Ovary (tissue), 9 donors: Measurements from ENCODE around the gene CACNG4. TPM values are rescaled to one million over a fixed set of nuclear protein-coding genes. Genes with fewer than 3 reads are reported as not detected.

Experiments used
- DNase-seq, 5 donors: peaks; one replicate each; pipeline ENCODE4 v3.0.0-alpha.2; 2019 to 2020
- H3K27ac ChIP-seq, 2 donors: fragments of 200-600 bp; one replicate each; pipeline versions ENCODE4 v1.5.1 to v1.8.0; 2019 to 2022
- H3K27me3 ChIP-seq: fragments of 200-600 bp; one replicate; pipeline ENCODE4 v1.8.0; 2022
- H3K36me3 ChIP-seq: fragments of 200-600 bp; sonication (generic); one replicate; pipeline ENCODE4 v1.5.1; 2019
- H3K4me1 ChIP-seq: one replicate; pipeline ENCODE4 v1.8.1; 2013; ENCODE audit warnings: mild to moderate bottlenecking, moderate library complexity; ENCODE audit not compliant: insufficient read depth
- H3K4me3 ChIP-seq: fragments of 200-600 bp; sonication (generic); one replicate; pipeline ENCODE4 v1.5.1; 2017
- H3K9me3 ChIP-seq, 2 donors: fragments of 200-600 bp in 1 of 2; sonication (generic) in 1 of 2; one replicate each; pipeline versions ENCODE4 v1.5.1 to v1.8.1; 2013 to 2019; ENCODE audit warnings: mild to moderate bottlenecking in 1 of 2, moderate library complexity in 1 of 2
- EP300 ChIP-seq: sonication (generic); formaldehyde crosslinking; IDR thresholded peaks from one replicate; pipeline ENCODE4 v1.6.1; 2017; ENCODE audit warnings: antibody characterized with exemption
- POLR2A ChIP-seq: fragments of 450-650 bp; IDR thresholded peaks from one replicate; pipeline ENCODE4 v1.6.1; 2017; ENCODE audit warnings: antibody characterized with exemption, mild to moderate bottlenecking, moderate library complexity
- WGBS, 3 donors: extraction: QIAGEN DNeasy Blood & Tissue Kit in 1 of 3; methylation state at CpG; one replicate each; pipeline versions ENCODE4 v1.1.5 to v1.1.7; 2013 to 2017; 5-methylcytosine and 5-hydroxymethylcytosine counted together
- intact Hi-C, 4 donors: fragments of 100-400 bp; cut with DNase I; formaldehyde crosslinking; loops; one replicate each; pipeline versions ENCODE4 v1.11.0 to v1.15.1; 2022 to 2023
- polyA plus RNA-seq, 2 donors: library from polyadenylated mRNA; stranded (reverse); fragments of 200-250 nt in 1 of 2; fragments of 350-450 nt in 1 of 2; fragmentation: Illumina TruSeq in 1 of 2; extraction: RNeasy Lipid Tissue Mini Kit (QIAGEN cat#74804) in 1 of 2; gene quantifications; one replicate each; pipeline ENCODE4 v1.2.3, GENCODE V29; 2013 to 2014
- total RNA-seq, 7 donors: library from RNA; depleted of rRNA in 2 of 7; stranded (reverse); fragments of >200 nt in 2 of 7; fragmentation: NEBNext Ultra II Directional in 3 of 7; extraction: Animal tissue kit (Norgen Biotek cat#: 25700) in 3 of 7; gene quantifications; one replicate each; pipeline versions ENCODE4 v1.1.0 to v1.2.4, GENCODE V29; 2016 to 2023
- TF ChIP-seq, protein P1 (sequence below), 3 donors: fragments of 450-650 bp in 2 of 3; fragments of 200-600 bp in 1 of 3; IDR thresholded peaks; one replicate each; pipeline versions ENCODE4 v1.5.1 to v1.8.0; 2016 to 2022; ENCODE audit warnings: antibody characterized with exemption in 3 of 3, mild to moderate bottlenecking in 1 of 3
- donor health status: DM: no; HTN: no; CAD: no; lungs with moderate emphysema.
- donor health status: DM: no; HTN: no; CAD: no.
- donor health status: Bipolar disorder and iron deficiency.
- donor health status: DM: yes; HTN: yes; CAD: no.
- donor health status: DM: no; HTN: no; CAD: no.
- donor health status: DM: yes; HTN: yes; CAD: no.

Gene CACNG4
- total and polyA plus RNA-seq, 9 donors, result 0.02 to 4.9 (median 0.22) TPM; not detected in 2

GRCh38 chr17:67068999-67069398, 104.5 kb downstream of the CACNG4 start:
- DNase-seq, result no peak
- no peak for TF ChIP-seq POLR2A
- TF ChIP-seq EP300, result no peak
- TF ChIP-seq, protein P1, sequence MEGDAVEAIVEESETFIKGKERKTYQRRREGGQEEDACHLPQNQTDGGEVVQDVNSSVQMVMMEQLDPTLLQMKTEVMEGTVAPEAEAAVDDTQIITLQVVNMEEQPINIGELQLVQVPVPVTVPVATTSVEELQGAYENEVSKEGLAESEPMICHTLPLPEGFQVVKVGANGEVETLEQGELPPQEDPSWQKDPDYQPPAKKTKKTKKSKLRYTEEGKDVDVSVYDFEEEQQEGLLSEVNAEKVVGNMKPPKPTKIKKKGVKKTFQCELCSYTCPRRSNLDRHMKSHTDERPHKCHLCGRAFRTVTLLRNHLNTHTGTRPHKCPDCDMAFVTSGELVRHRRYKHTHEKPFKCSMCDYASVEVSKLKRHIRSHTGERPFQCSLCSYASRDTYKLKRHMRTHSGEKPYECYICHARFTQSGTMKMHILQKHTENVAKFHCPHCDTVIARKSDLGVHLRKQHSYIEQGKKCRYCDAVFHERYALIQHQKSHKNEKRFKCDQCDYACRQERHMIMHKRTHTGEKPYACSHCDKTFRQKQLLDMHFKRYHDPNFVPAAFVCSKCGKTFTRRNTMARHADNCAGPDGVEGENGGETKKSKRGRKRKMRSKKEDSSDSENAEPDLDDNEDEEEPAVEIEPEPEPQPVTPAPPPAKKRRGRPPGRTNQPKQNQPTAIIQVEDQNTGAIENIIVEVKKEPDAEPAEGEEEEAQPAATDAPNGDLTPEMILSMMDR (IDR thresholded peaks at IDR 0.05), result no peak
- intact Hi-C loops, result no loop called here
- Histone ChIP-seq H3K27ac (no peak overlapping the region), H3K4me3 (no peak overlapping the region), H3K4me1 (no peaks in the 10 kb centered on the region), H3K36me3 (no peaks in the 10 kb centered on the region), H3K9me3 (no peaks in the 10 kb centered on the region), H3K27me3 (no peaks in the 10 kb centered on the region)
- 67 to 75% (median 71%) methylated on average over 3 of the region's 3 CpGs for WGBS, 3 donors

- WGBS, 3 donors, result 90 to 92% (median 90%) methylated on average over 5 of the region's 5 CpGs
- Histone ChIP-seq H3K9me3 (no peaks in the 10 kb centered on the region), H3K27me3 (no peaks in the 10 kb centered on the region), H3K36me3 (no peaks in the 10 kb centered on the region), H3K4me3 (no peak overlapping the region), H3K27ac (no peak overlapping the region), H3K4me1 (no peaks in the 10 kb centered on the region)
- intact Hi-C loops, result no loop called here
- TF ChIP-seq POLR2A (no peak), EP300 (no peak)
- TF ChIP-seq, protein P1 (IDR thresholded peaks at IDR 0.05), result no peak
- no peak for DNase-seq
Measured at GRCh38 chr17:67069603-67070136, 105.2 kb downstream of the CACNG4 start.

DNA sequence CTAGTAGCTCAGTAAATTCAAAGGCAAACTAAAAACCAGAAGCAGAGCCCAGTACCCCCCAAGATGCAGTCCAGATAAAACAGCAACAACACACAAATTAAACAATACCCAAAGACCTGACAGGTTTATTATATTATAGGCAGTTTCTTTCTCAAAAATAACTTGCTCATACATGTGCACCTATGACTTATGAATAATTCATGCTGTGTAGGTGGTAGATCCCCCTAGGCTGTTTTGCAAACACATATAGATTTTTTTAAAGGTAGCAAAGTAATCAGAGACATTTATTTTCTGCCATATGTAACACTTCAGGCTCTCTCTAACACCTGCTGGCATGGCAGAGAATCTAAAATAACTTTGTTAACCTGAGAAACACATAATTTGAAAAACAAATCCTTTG, 107.1 kb downstream of the CACNG4 start:
- Histone ChIP-seq H3K4me3 (no peak overlapping the region), H3K27ac (no peak overlapping the region), H3K9me3 (no peaks in the 10 kb centered on the region), H3K36me3 (no peaks in the 10 kb centered on the region), H3K4me1 (no peaks in the 10 kb centered on the region), H3K27me3 (no peaks in the 10 kb centered on the region)
- TF ChIP-seq EP300 (no peak), POLR2A (no peak)
- TF ChIP-seq, protein P1 (IDR thresholded peaks at IDR 0.05), result no peak
- intact Hi-C loops, result no loop called here
- no peak for DNase-seq

DNA sequence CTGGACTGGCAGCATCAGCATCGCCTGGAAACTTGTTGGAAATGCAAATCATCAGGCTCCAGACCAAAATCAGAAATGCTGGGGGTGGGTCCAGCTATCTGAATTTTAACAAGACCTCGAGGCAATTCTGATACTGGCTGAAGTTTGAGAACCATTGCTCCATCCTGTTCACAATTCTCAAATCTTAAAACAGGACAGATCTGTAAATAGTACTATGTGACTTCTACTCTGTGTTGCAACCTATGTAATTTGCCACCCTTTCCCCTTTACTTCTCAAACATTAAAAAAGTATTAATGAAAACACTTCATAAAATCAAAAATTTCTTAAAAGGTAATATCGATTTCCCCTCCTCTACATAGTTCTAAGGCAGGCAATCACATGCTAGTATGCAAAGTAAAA, 108.4 kb downstream of the CACNG4 start:
- 90 to 95% (median 91%) methylated on average over 3 of the region's 3 CpGs for WGBS, 3 donors
- DNase-seq, result no peak
- H3K27ac ChIP-seq, result no peak overlapping the region
- intact Hi-C loops, result no loop called here
- no peaks in the 10 kb centered on the region for H3K9me3 ChIP-seq
- no peak for TF ChIP-seq POLR2A
- TF ChIP-seq EP300, result no peak
- TF ChIP-seq, protein P1 (IDR thresholded peaks at IDR 0.05), result no peak
- H3K4me1 ChIP-seq, result no peaks in the 10 kb centered on the region
- no peak overlapping the region for H3K4me3 ChIP-seq
- no peaks in the 10 kb centered on the region for H3K27me3 ChIP-seq
- no peaks in the 10 kb centered on the region for H3K36me3 ChIP-seq
